Suprapubic skin (tissue), 3 donors: ENCODE results near the gene LOXHD1.

Experiments used
- CTCF ChIP-seq, 2 donors: fragments of 200-600 bp in 1 of 2; fragments of 450-650 bp in 1 of 2; sonication (generic) in 1 of 2; IDR thresholded peaks; one replicate each; pipeline ENCODE4 v1.5.1; 2016 to 2019; ENCODE audit warnings: antibody characterized with exemption in 2 of 2, mild to moderate bottlenecking in 1 of 2, moderate library complexity in 1 of 2
- POLR2A ChIP-seq, 2 donors: fragments of 450-650 bp; IDR thresholded peaks; one replicate each; pipeline ENCODE4 v1.6.1; 2017; ENCODE audit warnings: antibody characterized with exemption in 2 of 2, mild to moderate bottlenecking in 2 of 2, moderate library complexity in 2 of 2

GRCh38 chr18:46456691-46457090 lies 200.3 kb downstream of the LOXHD1 start:
- no peak for TF ChIP-seq CTCF (IDR thresholded peaks at IDR 0.05)
- TF ChIP-seq POLR2A (IDR thresholded peaks at IDR 0.05) = no peak
